Measurements from ENCODE around the gene TMEM108.

TMEM108 gene

GRCh38 chr3:133294253-133294652, 256.1 kb downstream of the TMEM108 start:
- CTCF ChIA-PET = no interaction called here

DNA sequence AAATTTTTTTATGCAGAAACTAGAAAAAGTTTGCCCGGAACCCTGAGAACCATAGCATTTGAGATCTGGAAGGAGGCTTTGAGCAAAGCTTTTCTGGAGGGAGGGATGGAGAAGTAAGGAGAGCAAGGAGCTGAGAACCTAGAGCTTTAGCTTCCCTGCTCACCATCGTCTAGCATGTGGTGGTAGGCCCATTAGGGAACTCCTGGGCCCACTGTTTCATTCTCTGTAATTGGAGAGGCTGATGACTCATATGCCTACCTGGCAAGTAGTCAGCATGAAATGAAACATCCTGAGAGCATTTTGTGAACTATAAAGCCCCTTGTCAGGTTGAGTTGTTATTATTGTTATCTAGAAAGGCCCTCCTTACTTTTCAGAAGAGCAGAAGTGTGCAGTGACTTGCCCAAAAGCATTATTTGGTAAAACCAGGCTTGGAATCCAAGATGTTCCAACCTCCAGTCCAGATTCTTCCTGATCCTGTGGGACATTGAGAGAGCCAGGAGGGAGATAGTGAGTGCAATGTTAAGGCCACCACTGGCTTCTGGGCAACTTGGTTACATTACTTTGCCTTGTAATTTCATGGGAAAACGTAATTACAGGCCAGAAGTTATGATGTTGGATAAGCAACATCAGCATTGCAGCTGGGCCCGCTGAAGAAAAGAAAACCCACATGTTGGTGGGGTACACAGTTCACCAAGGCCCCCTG, 257.2 kb downstream of the TMEM108 start:
- no peak for DNase-seq (ENCODE audit: extremely low spot score)
- POLR2A ChIA-PET = no interaction called here
- CTCF ChIA-PET = no interaction called here
- TF ChIP-seq LEF1 (IDR thresholded peaks at IDR 0.05; ENCODE audit: borderline replicate concordance) = no peak
- TF ChIP-seq FOXK2 (IDR thresholded peaks at IDR 0.05) = no peak
- no peak for TF ChIP-seq SUZ12 (IDR thresholded peaks at IDR 0.05)
- TF ChIP-seq ELF4 (IDR thresholded peaks at IDR 0.05) = no peak
- no peak for TF ChIP-seq FOXM1 (IDR thresholded peaks at IDR 0.05; ENCODE audit: borderline replicate concordance)
- TF ChIP-seq ZNF384 (IDR thresholded peaks at IDR 0.05) = no peak
- no peak for TF ChIP-seq NFRKB (IDR thresholded peaks at IDR 0.05)
- TF ChIP-seq FOXA1 (IDR thresholded peaks at IDR 0.05) = no peak
- TF ChIP-seq TARDBP (IDR thresholded peaks at IDR 0.05) = no peak
- TF ChIP-seq BHLHE40 (IDR thresholded peaks at IDR 0.05; ENCODE audit: borderline replicate concordance) = no peak
- no peak for TF ChIP-seq HDGF (IDR thresholded peaks at IDR 0.05; ENCODE audit: borderline replicate concordance)
- no peak for TF ChIP-seq ARNT (IDR thresholded peaks at IDR 0.05)
- TF ChIP-seq, protein P1, sequence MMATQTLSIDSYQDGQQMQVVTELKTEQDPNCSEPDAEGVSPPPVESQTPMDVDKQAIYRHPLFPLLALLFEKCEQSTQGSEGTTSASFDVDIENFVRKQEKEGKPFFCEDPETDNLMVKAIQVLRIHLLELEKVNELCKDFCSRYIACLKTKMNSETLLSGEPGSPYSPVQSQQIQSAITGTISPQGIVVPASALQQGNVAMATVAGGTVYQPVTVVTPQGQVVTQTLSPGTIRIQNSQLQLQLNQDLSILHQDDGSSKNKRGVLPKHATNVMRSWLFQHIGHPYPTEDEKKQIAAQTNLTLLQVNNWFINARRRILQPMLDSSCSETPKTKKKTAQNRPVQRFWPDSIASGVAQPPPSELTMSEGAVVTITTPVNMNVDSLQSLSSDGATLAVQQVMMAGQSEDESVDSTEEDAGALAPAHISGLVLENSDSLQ (IDR thresholded peaks at IDR 0.05) = no peak
- TF ChIP-seq CTBP1 (IDR thresholded peaks at IDR 0.05; ENCODE audit: borderline replicate concordance) = no peak
- TF ChIP-seq L3MBTL2 (conservative IDR thresholded peaks at IDR 0.05) = no peak
- no peak for TF ChIP-seq SP1 (IDR thresholded peaks at IDR 0.05)

More at GRCh38 chr3:133294253-133294652, 256.1 kb downstream of the TMEM108 start:
- POLR2A ChIA-PET = no interaction called here
- no peak for DNase-seq (ENCODE audit: extremely low spot score)
- TF ChIP-seq, protein P1 (IDR thresholded peaks at IDR 0.05) = no peak
- TF ChIP-seq ARNT (IDR thresholded peaks at IDR 0.05) (no peak), L3MBTL2 (conservative IDR thresholded peaks at IDR 0.05) (no peak), FOXK2 (IDR thresholded peaks at IDR 0.05) (no peak), LEF1 (IDR thresholded peaks at IDR 0.05; ENCODE audit: borderline replicate concordance) (no peak)

DNA sequence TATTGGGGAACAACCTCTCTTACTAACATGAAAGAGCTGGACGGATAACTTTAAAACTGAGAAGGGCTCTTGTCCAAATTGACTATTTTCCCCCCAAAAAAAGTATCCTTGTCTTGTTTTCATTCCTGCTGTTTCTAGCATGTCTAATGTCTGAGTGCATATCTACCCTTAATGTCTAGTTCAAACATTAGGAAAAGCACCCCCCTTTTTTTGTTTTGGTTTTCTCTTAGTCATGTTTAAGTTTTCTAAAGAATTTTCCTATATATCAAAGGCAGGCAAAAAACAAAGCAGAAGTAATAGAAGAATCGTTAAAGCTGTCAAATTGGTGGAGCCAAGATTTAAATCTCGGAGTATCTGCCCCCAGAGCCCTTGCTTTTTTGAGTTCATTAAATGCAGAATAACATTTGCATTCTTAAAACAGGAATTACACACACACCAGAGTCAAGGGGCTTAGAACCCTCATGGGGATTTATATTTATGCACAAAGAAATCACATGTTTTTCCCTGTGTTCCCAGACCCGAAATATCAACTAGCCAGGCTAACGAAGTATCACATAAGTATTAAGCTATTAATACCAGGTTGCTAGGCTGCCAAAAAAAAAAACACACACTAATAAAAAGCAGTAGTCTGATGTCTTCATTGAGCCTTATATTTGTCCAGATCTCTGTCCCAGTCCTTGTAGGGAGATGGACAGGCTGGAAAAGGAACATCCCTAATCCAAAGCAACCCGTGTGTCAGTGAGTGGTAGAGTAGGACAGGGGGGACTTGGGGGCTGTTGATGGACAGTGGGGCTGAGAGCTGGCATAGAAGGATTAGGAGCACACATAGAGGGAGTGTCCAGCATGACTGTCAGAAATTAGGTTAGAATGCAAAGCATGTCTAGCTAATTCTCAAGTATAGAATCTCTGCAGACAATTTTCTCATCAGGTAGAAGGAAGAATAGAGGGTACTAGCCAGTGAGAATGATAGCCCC, 258.0 kb downstream of the TMEM108 start:
- DNase-seq (ENCODE audit: extremely low spot score) = no peak
- ChIA-PET POLR2A (no interaction called here), CTCF (no interaction called here)
- no peak for TF ChIP-seq FOXK2 (IDR thresholded peaks at IDR 0.05)
- no peak for TF ChIP-seq FOXA1 (IDR thresholded peaks at IDR 0.05)
- TF ChIP-seq BHLHE40 (IDR thresholded peaks at IDR 0.05; ENCODE audit: borderline replicate concordance) = no peak

DNA sequence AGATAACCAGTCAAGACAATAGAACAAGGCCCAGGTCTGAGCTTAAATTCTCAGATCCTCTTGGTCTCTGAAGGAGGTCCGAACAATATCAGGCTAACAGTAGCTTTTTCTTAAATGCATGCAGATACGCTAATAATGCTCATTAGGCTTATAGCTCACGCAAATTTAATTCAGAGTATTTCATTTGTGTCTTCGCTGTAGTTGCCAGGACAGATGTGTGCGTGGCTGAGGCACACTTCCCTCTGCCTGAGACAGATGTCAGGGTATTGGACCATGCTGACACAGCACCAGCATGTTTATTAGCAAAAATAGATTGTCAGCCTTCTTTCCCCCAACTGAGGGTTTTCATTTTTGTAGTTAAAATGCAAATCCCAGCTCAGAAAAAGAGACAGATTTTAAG, 258.8 kb downstream of the TMEM108 start:
- POLR2A ChIA-PET = no interaction called here

GRCh38 chr3:133300102-133300501, 261.9 kb downstream of the TMEM108 start:
- no peak for TF ChIP-seq FOXM1 (IDR thresholded peaks at IDR 0.05; ENCODE audit: borderline replicate concordance)
- no peak for TF ChIP-seq FOXA1 (IDR thresholded peaks at IDR 0.05)
- TF ChIP-seq HDGF (IDR thresholded peaks at IDR 0.05; ENCODE audit: borderline replicate concordance) = no peak
- TF ChIP-seq NFRKB (IDR thresholded peaks at IDR 0.05) = no peak
- TF ChIP-seq ELF4 (IDR thresholded peaks at IDR 0.05) = no peak
- no peak for TF ChIP-seq LEF1 (IDR thresholded peaks at IDR 0.05; ENCODE audit: borderline replicate concordance)
- no peak for TF ChIP-seq TARDBP (IDR thresholded peaks at IDR 0.05)
- no peak for DNase-seq (ENCODE audit: extremely low spot score)
- CTCF ChIA-PET = no interaction called here
- POLR2A ChIA-PET = no interaction called here

More for the DNA sequence above, 258.8 kb downstream of the TMEM108 start:
- CTCF ChIA-PET = no interaction called here
- no peak for TF ChIP-seq SUZ12 (IDR thresholded peaks at IDR 0.05)
- no peak for TF ChIP-seq TARDBP (IDR thresholded peaks at IDR 0.05)
- no peak for TF ChIP-seq ELF4 (IDR thresholded peaks at IDR 0.05)
- TF ChIP-seq CTBP1 (IDR thresholded peaks at IDR 0.05; ENCODE audit: borderline replicate concordance) = no peak
- no peak for TF ChIP-seq BHLHE40 (IDR thresholded peaks at IDR 0.05; ENCODE audit: borderline replicate concordance)
- no peak for TF ChIP-seq ARNT (IDR thresholded peaks at IDR 0.05)
- TF ChIP-seq SP1 (IDR thresholded peaks at IDR 0.05) = no peak
- TF ChIP-seq, protein P1 (IDR thresholded peaks at IDR 0.05) = no peak
- TF ChIP-seq FOXM1 (IDR thresholded peaks at IDR 0.05; ENCODE audit: borderline replicate concordance) = no peak
- no peak for TF ChIP-seq ZNF384 (IDR thresholded peaks at IDR 0.05)
- TF ChIP-seq L3MBTL2 (conservative IDR thresholded peaks at IDR 0.05) = no peak
- no peak for TF ChIP-seq FOXA1 (IDR thresholded peaks at IDR 0.05)
- no peak for TF ChIP-seq LEF1 (IDR thresholded peaks at IDR 0.05; ENCODE audit: borderline replicate concordance)
- no peak for TF ChIP-seq NFRKB (IDR thresholded peaks at IDR 0.05)
- no peak for TF ChIP-seq FOXK2 (IDR thresholded peaks at IDR 0.05)
- no peak for DNase-seq (ENCODE audit: extremely low spot score)

- ChIA-PET POLR2A (no interaction called here), CTCF (interaction anchor here (0.7 kb wide), 1 partner anchor 15 kb away, joined by 3 read pairs; no protein-coding TSS in a partner anchor)
- no peak for TF ChIP-seq SUZ12 (IDR thresholded peaks at IDR 0.05)
- no peak for TF ChIP-seq CTBP1 (IDR thresholded peaks at IDR 0.05; ENCODE audit: borderline replicate concordance)
- no peak for TF ChIP-seq L3MBTL2 (conservative IDR thresholded peaks at IDR 0.05)
- no peak for TF ChIP-seq LEF1 (IDR thresholded peaks at IDR 0.05; ENCODE audit: borderline replicate concordance)
- TF ChIP-seq, protein P1 (IDR thresholded peaks at IDR 0.05) = no peak
- TF ChIP-seq TARDBP (IDR thresholded peaks at IDR 0.05) = no peak
- TF ChIP-seq ARNT (IDR thresholded peaks at IDR 0.05) = no peak
- TF ChIP-seq BHLHE40 (IDR thresholded peaks at IDR 0.05; ENCODE audit: borderline replicate concordance) = no peak
- TF ChIP-seq HDGF (IDR thresholded peaks at IDR 0.05; ENCODE audit: borderline replicate concordance) = no peak
- TF ChIP-seq NFRKB (IDR thresholded peaks at IDR 0.05) = no peak
- no peak for TF ChIP-seq FOXA1 (IDR thresholded peaks at IDR 0.05)
- DNase-seq (ENCODE audit: extremely low spot score) = no peak
Observed at GRCh38 chr3:133301194-133301593, 263.0 kb downstream of the TMEM108 start.
